Astrocyte (in vitro differentiated cells and primary cell): ENCODE measurements around the gene TICRR.

ENCODE experiments used
- EZH2 ChIP-seq: IDR thresholded peaks from 2 replicates; pipeline ENCODE4 v1.6.1; 2012; ENCODE audit warnings: mild to moderate bottlenecking, low read length, inconsistent platforms; ENCODE audit not compliant: insufficient read depth
- TF ChIP-seq, protein P1 (sequence below): IDR thresholded peaks from 2 replicates; pipeline ENCODE4 v1.5.1; 2011; ENCODE audit warnings: low read depth, mild to moderate bottlenecking, inconsistent platforms, low read length, moderate library complexity; ENCODE audit not compliant: insufficient read depth

DNA sequence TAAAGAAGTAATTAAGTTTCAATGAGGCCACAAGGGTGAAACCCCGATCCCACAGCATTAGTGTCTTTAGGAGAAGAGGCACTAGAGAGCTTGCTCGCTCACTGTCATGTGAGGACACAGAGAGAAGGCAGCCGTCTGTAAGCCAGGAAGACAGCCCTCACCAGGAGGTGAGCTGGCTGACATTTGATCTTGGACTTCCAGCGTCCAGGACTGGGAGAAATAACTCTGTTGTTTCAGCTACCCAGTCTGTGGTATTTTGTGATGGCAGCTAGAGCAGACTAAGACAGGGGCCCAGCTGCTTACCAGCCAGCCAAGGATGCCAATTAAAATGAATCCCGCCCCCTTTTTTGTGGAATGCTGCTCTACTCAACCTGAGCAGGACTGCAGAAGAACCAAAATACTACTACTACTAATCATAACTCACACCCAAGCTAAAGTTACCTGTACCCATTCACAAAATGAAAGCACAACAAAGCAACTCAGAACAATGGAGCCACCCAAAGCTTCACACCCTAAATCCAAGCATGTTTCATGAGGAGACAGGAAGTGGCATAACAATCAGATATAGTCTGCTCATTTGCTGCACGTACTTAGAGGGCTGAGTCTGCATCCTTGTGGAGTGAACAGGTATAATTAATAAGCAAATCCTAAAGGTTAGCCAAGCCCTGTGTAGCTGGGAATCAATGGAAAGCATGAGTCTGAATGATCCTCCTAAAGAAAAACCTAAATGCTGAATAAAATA is 43.3 kb upstream of the TICRR start:
- TF ChIP-seq, protein P1, sequence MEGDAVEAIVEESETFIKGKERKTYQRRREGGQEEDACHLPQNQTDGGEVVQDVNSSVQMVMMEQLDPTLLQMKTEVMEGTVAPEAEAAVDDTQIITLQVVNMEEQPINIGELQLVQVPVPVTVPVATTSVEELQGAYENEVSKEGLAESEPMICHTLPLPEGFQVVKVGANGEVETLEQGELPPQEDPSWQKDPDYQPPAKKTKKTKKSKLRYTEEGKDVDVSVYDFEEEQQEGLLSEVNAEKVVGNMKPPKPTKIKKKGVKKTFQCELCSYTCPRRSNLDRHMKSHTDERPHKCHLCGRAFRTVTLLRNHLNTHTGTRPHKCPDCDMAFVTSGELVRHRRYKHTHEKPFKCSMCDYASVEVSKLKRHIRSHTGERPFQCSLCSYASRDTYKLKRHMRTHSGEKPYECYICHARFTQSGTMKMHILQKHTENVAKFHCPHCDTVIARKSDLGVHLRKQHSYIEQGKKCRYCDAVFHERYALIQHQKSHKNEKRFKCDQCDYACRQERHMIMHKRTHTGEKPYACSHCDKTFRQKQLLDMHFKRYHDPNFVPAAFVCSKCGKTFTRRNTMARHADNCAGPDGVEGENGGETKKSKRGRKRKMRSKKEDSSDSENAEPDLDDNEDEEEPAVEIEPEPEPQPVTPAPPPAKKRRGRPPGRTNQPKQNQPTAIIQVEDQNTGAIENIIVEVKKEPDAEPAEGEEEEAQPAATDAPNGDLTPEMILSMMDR: no peak
- TF ChIP-seq EZH2: no peak
